ENCODE data around the gene MNDA.

The MNDA gene

GRCh38 chr1:158830904-158831507 lies at the start of gene MNDA:
MNDA (plus strand) TSS chr1:158831351; CDS start chr1:158842154, 10,803 bp downstream.
- no peak for FAIRE-seq

GRCh38 chr1:158793604-158794003 lies 37.5 kb upstream of the MNDA start:
- no peak for FAIRE-seq

GRCh38 chr1:158794247-158794646 lies 36.9 kb upstream of the MNDA start:
- FAIRE-seq = no peak

GRCh38 chr1:158798531-158798930 lies 32.6 kb upstream of the MNDA start:
- no peak for FAIRE-seq

- FAIRE-seq = no peak
Measured at GRCh38 chr1:158799689-158800088, 31.5 kb upstream of the MNDA start.

- no peak for FAIRE-seq
Measured at GRCh38 chr1:158800526-158800925, 30.6 kb upstream of the MNDA start.

GRCh38 chr1:158801396-158801795 lies 29.8 kb upstream of the MNDA start:
- no peak for FAIRE-seq

GRCh38 chr1:158803678-158804077 lies 27.5 kb upstream of the MNDA start:
- FAIRE-seq = no peak

- FAIRE-seq = no peak
Measured at GRCh38 chr1:158806916-158807536, 24.1 kb upstream of the MNDA start.

GRCh38 chr1:158809256-158809655 lies 21.9 kb upstream of the MNDA start:
- no peak for FAIRE-seq

- no peak for FAIRE-seq
Measured at GRCh38 chr1:158809862-158810261, 21.3 kb upstream of the MNDA start.

GRCh38 chr1:158810311-158810710 lies 20.8 kb upstream of the MNDA start:
- no peak for FAIRE-seq

GRCh38 chr1:158812336-158812735 lies 18.8 kb upstream of the MNDA start:
- FAIRE-seq = no peak

- FAIRE-seq = no peak
Measured at GRCh38 chr1:158813164-158813563, 18.0 kb upstream of the MNDA start.

GRCh38 chr1:158814970-158815369 lies 16.2 kb upstream of the MNDA start:
- no peak for FAIRE-seq

GRCh38 chr1:158818560-158818959 lies 12.6 kb upstream of the MNDA start:
- no peak for FAIRE-seq

- no peak for FAIRE-seq
Measured at GRCh38 chr1:158818975-158819431, 12.1 kb upstream of the MNDA start.

GRCh38 chr1:158819461-158820443 lies 11.4 kb upstream of the MNDA start:
- peak; percentile 80 for FAIRE-seq

- no peak for FAIRE-seq
Measured at GRCh38 chr1:158821723-158822122, 9.4 kb upstream of the MNDA start.

- FAIRE-seq = no peak
Measured at GRCh38 chr1:158830074-158830677, 975 bp upstream of the MNDA start.

- FAIRE-seq = no peak
Measured at GRCh38 chr1:158833264-158833663, 2.1 kb downstream of the MNDA start.

- FAIRE-seq = no peak
Measured at GRCh38 chr1:158836038-158836437, 4.9 kb downstream of the MNDA start.

GRCh38 chr1:158838660-158839059 lies 7.5 kb downstream of the MNDA start:
- no peak for FAIRE-seq

All from endometrium (tissue), 2 donors.